Measurements from ENCODE around the gene PDE4B.
A peak's percentile ranks its signal among the peaks of the same experiment; 100 is the strongest.

The PDE4B gene

DNA sequence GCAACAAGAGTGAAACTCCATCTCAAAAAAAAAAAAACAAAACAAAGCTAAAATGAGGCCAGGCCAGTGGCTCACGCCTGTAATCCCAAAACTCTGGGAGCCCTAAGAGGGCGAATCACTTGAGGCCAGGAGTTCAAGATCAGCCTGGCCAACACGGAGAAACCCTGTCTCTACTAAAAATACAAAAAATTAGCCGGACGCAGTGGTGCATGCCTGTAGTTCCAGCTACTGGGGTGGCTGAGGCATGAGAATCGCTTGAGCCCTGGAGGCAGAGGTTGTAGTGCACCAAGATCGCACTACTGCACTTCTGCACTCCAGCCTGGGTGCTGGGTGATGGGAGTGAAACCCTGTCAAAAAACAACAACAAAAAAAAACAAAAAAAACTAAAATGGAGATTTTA lies 550.0 kb downstream of the PDE4B start:
- TF ChIP-seq, protein P1, sequence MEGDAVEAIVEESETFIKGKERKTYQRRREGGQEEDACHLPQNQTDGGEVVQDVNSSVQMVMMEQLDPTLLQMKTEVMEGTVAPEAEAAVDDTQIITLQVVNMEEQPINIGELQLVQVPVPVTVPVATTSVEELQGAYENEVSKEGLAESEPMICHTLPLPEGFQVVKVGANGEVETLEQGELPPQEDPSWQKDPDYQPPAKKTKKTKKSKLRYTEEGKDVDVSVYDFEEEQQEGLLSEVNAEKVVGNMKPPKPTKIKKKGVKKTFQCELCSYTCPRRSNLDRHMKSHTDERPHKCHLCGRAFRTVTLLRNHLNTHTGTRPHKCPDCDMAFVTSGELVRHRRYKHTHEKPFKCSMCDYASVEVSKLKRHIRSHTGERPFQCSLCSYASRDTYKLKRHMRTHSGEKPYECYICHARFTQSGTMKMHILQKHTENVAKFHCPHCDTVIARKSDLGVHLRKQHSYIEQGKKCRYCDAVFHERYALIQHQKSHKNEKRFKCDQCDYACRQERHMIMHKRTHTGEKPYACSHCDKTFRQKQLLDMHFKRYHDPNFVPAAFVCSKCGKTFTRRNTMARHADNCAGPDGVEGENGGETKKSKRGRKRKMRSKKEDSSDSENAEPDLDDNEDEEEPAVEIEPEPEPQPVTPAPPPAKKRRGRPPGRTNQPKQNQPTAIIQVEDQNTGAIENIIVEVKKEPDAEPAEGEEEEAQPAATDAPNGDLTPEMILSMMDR (IDR thresholded peaks at IDR 0.05; ENCODE audit: low read depth, low read length) = no peak
- no peak overlapping the region for H3K4me3 ChIP-seq (ENCODE audit: low read depth, low read length)
- in situ Hi-C loops (cut with HindIII; ENCODE audit: low sequenced_read_pairs) = no loop called here
- no peak for DNase-seq (ENCODE audit: low read depth, low spot score)

GRCh38 chr1:66343569-66344325 lies 551.1 kb downstream of the PDE4B start:
- H3K4me3 ChIP-seq (ENCODE audit: low read depth, low read length) = no peak overlapping the region
- TF ChIP-seq, protein P1 (IDR thresholded peaks at IDR 0.05; ENCODE audit: low read depth, low read length) = peak; percentile 10
- no peak for DNase-seq (ENCODE audit: low read depth, low spot score)
- in situ Hi-C loops (cut with HindIII; ENCODE audit: low sequenced_read_pairs) = no loop called here

DNA sequence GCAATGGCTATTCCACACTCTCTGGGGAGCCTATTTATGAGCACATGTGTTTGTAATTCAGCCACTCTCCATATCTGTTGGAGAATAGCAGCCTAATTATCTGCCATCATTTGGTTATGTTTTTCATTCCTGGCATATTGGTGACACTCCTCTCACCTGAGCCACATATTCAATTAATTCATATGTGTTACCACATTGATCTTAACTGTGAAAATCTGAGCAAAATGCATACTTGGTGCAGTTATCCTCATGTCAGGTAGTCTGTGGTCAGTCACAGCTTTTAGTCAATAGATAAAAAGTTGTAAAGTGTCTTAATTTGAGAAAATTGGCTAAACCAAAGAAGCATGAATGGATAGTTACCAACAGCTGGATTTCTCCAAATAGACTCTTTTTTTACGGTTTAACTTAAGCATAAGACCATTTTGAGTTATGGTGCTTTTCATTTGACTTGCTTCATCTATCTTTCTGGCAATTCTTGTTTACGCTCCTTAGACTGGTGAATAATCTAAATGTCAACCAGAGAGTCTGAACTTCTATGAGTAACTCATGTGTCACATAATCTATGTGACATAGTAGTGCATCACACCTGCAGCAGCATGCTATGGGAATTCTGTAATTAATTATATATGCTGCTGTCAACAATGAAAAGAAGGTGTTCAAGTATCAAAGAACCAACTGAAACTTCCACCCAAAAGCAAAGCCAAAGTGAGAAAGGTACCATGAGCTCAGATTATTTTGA lies 553.5 kb downstream of the PDE4B start:
- in situ Hi-C loops (cut with HindIII; ENCODE audit: low sequenced_read_pairs) = no loop called here
- TF ChIP-seq, protein P1 (IDR thresholded peaks at IDR 0.05; ENCODE audit: low read depth, low read length) = no peak
- DNase-seq (ENCODE audit: low read depth, low spot score) = no peak
- H3K4me3 ChIP-seq (ENCODE audit: low read depth, low read length) = no peak overlapping the region

DNA sequence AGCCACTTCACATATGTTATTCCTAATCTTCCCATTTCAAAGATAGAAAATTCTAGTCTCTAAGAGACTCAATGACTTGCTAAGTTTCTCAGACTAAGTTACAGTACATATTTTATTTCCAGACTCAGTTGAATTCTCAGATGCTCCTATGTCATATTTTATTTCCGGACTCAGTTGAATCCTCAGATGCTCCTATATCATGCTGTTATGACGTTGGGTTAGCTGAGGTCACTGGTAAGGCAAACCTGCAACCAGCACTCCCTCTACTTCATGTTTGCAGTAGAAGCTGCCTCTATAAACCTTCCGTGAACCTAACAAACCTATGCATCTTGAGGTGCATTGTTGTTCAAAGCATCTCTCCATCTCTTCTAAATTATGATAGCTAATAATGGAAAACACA lies 554.2 kb downstream of the PDE4B start:
- TF ChIP-seq, protein P1 (IDR thresholded peaks at IDR 0.05; ENCODE audit: low read depth, low read length) = no peak
- no peak overlapping the region for H3K4me3 ChIP-seq (ENCODE audit: low read depth, low read length)
- DNase-seq (ENCODE audit: low read depth, low spot score) = no peak
- in situ Hi-C loops (cut with HindIII; ENCODE audit: low sequenced_read_pairs) = no loop called here

DNA sequence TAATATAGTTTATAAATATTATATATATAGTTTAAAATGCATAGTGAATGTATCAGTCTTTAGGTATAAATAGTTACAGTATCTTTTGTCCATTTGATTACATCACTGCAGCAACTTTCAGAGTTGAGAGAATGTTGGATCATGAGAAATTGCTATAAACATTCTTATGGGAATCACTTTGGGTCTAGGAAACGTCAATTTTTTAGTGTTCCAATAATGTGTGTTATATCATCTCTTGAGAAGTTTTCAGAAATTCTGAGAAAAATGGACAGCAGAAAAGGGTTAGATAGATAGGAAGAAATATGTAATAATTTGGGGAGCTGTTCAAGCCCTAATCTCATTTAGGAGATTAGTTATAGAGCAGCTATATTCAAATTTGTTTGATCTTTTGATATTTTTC lies 556.1 kb downstream of the PDE4B start:
- TF ChIP-seq, protein P1 (IDR thresholded peaks at IDR 0.05; ENCODE audit: low read depth, low read length) = no peak
- no peak for DNase-seq (ENCODE audit: low read depth, low spot score)
- H3K4me3 ChIP-seq (ENCODE audit: low read depth, low read length) = no peak overlapping the region
- in situ Hi-C loops (cut with HindIII; ENCODE audit: low sequenced_read_pairs) = no loop called here

GRCh38 chr1:66349242-66349641 lies 556.5 kb downstream of the PDE4B start:
- in situ Hi-C loops (cut with HindIII; ENCODE audit: low sequenced_read_pairs) = no loop called here
- DNase-seq (ENCODE audit: low read depth, low spot score) = no peak
- H3K4me3 ChIP-seq (ENCODE audit: low read depth, low read length) = no peak overlapping the region
- TF ChIP-seq, protein P1 (IDR thresholded peaks at IDR 0.05; ENCODE audit: low read depth, low read length) = no peak

All from astrocyte of the spinal cord (primary cell).